Right hindlimb (tissue), 1 donor: ENCODE data around the gene SH3BP5.
A peak's percentile ranks its signal among the peaks of the same experiment; 100 is the strongest.
"Not testable (repeated sequence)": the region's sequence is repeated elsewhere in the genome, so short reads cannot be mapped to it uniquely, and the experiment has no call there.

Experiments
- DNase-seq: peaks from one replicate; pipeline ENCODE4 v3.0.0-alpha.2; 2018

SH3BP5 gene

GRCh38 chr3:15332405-15333098, at the start of gene SH3BP5:
Gene SH3BP5 (minus strand): TSS chr3:15332586. CDS start chr3:15332408, 178 bp downstream.
- DNase-seq, result peak; percentile 88

- no peak for DNase-seq
Observed at GRCh38 chr3:15380980-15381890, 48.8 kb upstream of the SH3BP5 start.

GRCh38 chr3:15377961-15378791, 45.8 kb upstream of the SH3BP5 start:
- peak; percentile 94 for DNase-seq

GRCh38 chr3:15375461-15376000, 43.1 kb upstream of the SH3BP5 start:
- no peak for DNase-seq

- DNase-seq, result no peak
Observed at GRCh38 chr3:15372918-15373317, 40.5 kb upstream of the SH3BP5 start.

GRCh38 chr3:15368561-15369135, 36.3 kb upstream of the SH3BP5 start:
- DNase-seq, result no peak

- no peak for DNase-seq
Observed at GRCh38 chr3:15367059-15367458, 34.7 kb upstream of the SH3BP5 start.

GRCh38 chr3:15364078-15364477, 31.7 kb upstream of the SH3BP5 start:
- not testable (repeated sequence) for DNase-seq

GRCh38 chr3:15361494-15362214, 29.3 kb upstream of the SH3BP5 start:
- DNase-seq, result no peak

- no peak for DNase-seq
Observed at GRCh38 chr3:15360788-15361493, 28.6 kb upstream of the SH3BP5 start.

GRCh38 chr3:15359677-15360397, 27.5 kb upstream of the SH3BP5 start:
- no peak for DNase-seq

- DNase-seq, result not testable (repeated sequence)
Observed at GRCh38 chr3:15356651-15357061, 24.3 kb upstream of the SH3BP5 start.

GRCh38 chr3:15356176-15356575, 23.8 kb upstream of the SH3BP5 start:
- no peak for DNase-seq

GRCh38 chr3:15355086-15355485, 22.7 kb upstream of the SH3BP5 start:
- no peak for DNase-seq

- DNase-seq, result no peak
Observed at GRCh38 chr3:15354485-15354884, 22.1 kb upstream of the SH3BP5 start.

GRCh38 chr3:15350141-15350540, 17.8 kb upstream of the SH3BP5 start:
- no peak for DNase-seq

GRCh38 chr3:15349438-15349837, 17.1 kb upstream of the SH3BP5 start:
- DNase-seq, result not testable (repeated sequence)

- no peak for DNase-seq
Observed at GRCh38 chr3:15348246-15348645, 15.9 kb upstream of the SH3BP5 start.

- DNase-seq, result no peak
Observed at GRCh38 chr3:15347737-15348110, 15.3 kb upstream of the SH3BP5 start.

GRCh38 chr3:15347063-15347736, 14.8 kb upstream of the SH3BP5 start:
- no peak for DNase-seq
